Fibroblast of lung (primary cell): ENCODE measurements around the gene VPS13D.

Experiments used
- CTCF ChIP-seq, 2 donors: IDR thresholded peaks in 1 of 2; conservative IDR thresholded peaks in 1 of 2; 1 replicate in 1 of 2; 2 replicates in 1 of 2; pipeline ENCODE4 v1.5.1; 2011 to 2012; ENCODE audit warnings: low read length in 2 of 2, control low read depth in 1 of 2, inconsistent platforms in 1 of 2, low read depth in 1 of 2, mild to moderate bottlenecking in 1 of 2
- EZH2 ChIP-seq: IDR thresholded peaks from 2 replicates; pipeline ENCODE4 v1.5.1; 2012; ENCODE audit warnings: low read length, control low read depth, mild to moderate bottlenecking; ENCODE audit errors: missing control alignments

GRCh38 chr1:12370333-12370975, 140.6 kb downstream of the VPS13D start:
- no peak for TF ChIP-seq CTCF (conservative IDR thresholded peaks at IDR 0.05 in 1 of 2, IDR thresholded peaks at IDR 0.05 in 1 of 2; ENCODE audit: low read depth in 1 of 2, low read length in 2 of 2)
- TF ChIP-seq EZH2: no peak
